Panc1 (cell line): ENCODE measurements around the gene PEPD.

Source experiments
- CTCF ChIP-seq: fragments of 450-650 bp; IDR thresholded peaks from 2 replicates; pipeline ENCODE4 v1.5.1; 2017; ENCODE audit warnings: mild to moderate bottlenecking
- POLR2AphosphoS5 ChIP-seq: IDR thresholded peaks from 2 replicates; pipeline ENCODE4 v1.6.1; 2012; ENCODE audit warnings: mild to moderate bottlenecking, low read depth, low read length, moderate library complexity

GRCh38 chr19:33390101-33390907 lies 131.3 kb downstream of the PEPD start:
- no peak for TF ChIP-seq CTCF
- no peak for TF ChIP-seq POLR2AphosphoS5
